ENCODE data around the gene RHBDD3.

The RHBDD3 gene

GRCh38 chr22:29216873-29217666 lies 50.7 kb downstream of the RHBDD3 start:
- peak; percentile 65 to 88 for DNase-seq

GRCh38 chr22:29216011-29216872 lies 51.5 kb downstream of the RHBDD3 start:
- no peak for DNase-seq

DNA sequence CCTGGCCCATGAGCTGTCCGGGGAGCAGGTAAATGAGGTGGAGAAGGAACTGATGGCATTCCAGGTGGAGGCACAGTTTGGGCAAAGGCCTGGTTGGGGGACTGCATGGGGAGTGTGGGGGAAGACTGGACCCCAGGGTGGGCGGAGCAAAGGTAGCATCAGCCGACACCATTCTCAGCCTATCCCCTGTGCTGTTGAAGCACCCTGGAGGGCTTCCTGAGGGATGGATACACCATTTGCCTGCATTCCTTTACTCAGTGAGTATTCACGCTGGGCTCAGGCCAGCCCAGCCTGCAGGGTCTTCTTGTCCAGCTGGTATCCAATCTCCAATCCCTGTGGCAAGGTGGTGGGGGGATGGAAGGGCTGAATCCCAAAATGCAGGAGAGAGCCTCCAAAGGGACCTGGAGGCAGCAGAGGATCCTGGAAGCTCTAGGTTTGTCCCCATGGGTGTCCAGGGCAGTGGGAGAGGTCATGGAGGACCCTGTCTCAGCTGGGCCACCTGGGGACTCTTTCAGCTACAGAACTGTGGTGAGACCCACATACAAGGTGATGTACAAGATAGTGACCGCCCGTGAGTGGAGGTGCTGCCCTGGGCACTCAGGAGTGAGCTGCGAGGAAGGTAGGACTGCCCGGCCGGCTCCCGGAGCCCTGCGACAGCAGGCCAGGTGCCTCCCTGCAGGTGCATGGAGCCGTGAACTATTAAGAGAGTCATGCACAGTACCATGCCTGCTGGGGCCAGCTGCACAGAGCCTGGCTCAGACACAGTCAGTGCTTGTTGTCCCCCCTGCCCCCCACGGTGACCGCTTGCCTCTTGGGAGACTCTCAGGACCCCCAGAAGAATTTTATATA lies 52.5 kb downstream of the RHBDD3 start:
- no peak for DNase-seq

GRCh38 chr22:29214232-29214631 lies 53.5 kb downstream of the RHBDD3 start:
- DNase-seq = no peak

DNA sequence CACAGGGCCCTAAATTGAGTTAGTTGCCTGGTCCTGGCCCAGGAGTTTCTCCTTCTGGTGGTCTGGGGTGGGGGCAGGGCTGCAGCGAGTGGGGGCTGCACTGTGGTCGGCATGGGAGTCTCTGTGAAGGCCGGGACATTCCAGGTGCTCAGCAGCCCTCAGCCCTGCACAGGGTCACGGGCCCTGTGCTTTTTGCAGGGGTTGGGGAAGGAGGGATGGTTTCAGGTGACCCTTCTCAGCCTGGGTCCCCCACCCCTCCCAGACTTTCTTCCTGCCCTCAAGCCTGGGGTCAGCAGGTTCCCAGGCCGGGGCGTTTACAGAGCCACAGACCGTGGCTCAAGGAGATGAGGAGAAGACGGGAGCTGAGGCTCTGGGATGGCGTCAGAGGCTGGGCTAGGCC lies 54.3 kb downstream of the RHBDD3 start:
- no peak for DNase-seq

- no peak for DNase-seq
These were observed 55.0 kb downstream of the RHBDD3 start for GRCh38 chr22:29212743-29213142.

DNA sequence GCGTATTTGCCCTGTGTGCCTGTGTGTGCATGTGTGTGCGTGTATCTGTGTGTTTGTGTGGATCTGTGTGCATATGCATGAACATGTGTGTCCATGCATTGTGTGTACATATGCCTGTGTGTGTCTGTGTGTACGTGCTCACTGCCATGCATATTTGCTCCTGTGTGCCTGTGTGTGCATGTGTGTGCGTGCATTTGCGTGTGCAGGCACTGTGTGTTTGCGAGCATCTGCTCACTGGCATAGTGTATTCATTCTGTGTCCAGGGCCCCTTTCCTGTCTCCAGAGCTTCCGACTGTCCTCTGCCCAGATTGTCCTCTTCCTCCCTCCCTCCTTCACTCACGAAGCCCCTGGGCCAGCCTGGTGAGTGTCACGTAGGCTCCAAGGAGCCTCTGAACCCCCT lies 56.3 kb downstream of the RHBDD3 start:
- DNase-seq = no peak

- DNase-seq = no peak
These were observed 56.7 kb downstream of the RHBDD3 start for GRCh38 chr22:29211066-29211465.

All from inflammatory macrophage (primary cell).